Mesothelial cell of epicardium (in vitro differentiated cells): ENCODE results near the gene GLYATL2. TPM values are rescaled to one million over a fixed set of nuclear protein-coding genes. Genes with fewer than 3 reads are reported as not detected.

Experiments
- DNase-seq, 2 experiments: peaks; one replicate each; pipeline ENCODE4 v3.0.0; 2021; ENCODE audit warnings: low spot score in 2 of 2; ENCODE audit not compliant: unreplicated experiment in 2 of 2
- H3K27ac Mint-ChIP-seq: 2 replicates; pipeline ENCODE4 v1.8.0; 2021; ENCODE audit warnings: mixed read lengths
- H3K27me3 Mint-ChIP-seq: 2 replicates; pipeline ENCODE4 v1.8.0; 2021; ENCODE audit warnings: low read depth, mixed read lengths
- H3K36me3 Mint-ChIP-seq: 2 replicates; pipeline ENCODE4 v1.8.0; 2021; ENCODE audit warnings: mixed read lengths
- H3K4me1 Mint-ChIP-seq: 2 replicates; pipeline ENCODE4 v1.8.0; 2021; ENCODE audit warnings: mixed read lengths
- H3K4me3 Mint-ChIP-seq: 2 replicates; pipeline ENCODE4 v1.8.0; 2021; ENCODE audit warnings: mild to moderate bottlenecking, moderate library complexity, mixed read lengths
- H3K9me3 Mint-ChIP-seq: 2 replicates; pipeline ENCODE4 v1.8.0; 2021; ENCODE audit warnings: mixed read lengths
- total RNA-seq: library from RNA; stranded (reverse); gene quantifications from 3 replicates; pipeline ENCODE4 v1.2.1, GENCODE V29; 2021
- TF ChIP-seq, protein P1 (sequence below): fragments of 200-600 bp; sonication (generic); IDR thresholded peaks from one replicate; pipeline ENCODE4 v1.5.0; 2021; ENCODE audit warnings: antibody characterized with exemption; ENCODE audit not compliant: unreplicated experiment

The GLYATL2 gene
- total RNA-seq, 1 donor from 2014 or later = not detected

DNA sequence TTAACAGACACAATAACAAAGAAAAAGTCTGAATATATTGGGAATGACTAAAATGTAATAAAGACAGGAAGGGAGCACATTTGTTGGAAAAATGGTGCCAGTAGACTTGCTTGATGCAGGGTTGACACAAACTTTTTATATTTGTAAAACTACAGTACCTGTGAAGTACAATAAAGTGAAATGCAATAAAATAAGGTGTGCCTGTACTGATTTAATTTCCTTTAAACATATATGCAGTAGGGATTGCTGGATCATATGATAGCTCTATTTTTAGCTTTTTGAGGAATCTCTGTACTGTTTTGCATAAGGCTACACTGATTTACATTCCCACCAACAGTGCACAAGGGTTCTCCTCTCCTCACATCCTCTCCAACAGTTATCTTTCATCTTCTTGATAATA, 12.3 kb upstream of the GLYATL2 start:
- H3K36me3 Mint-ChIP-seq = no peaks in the 10 kb centered on the region
- TF ChIP-seq, protein P1, sequence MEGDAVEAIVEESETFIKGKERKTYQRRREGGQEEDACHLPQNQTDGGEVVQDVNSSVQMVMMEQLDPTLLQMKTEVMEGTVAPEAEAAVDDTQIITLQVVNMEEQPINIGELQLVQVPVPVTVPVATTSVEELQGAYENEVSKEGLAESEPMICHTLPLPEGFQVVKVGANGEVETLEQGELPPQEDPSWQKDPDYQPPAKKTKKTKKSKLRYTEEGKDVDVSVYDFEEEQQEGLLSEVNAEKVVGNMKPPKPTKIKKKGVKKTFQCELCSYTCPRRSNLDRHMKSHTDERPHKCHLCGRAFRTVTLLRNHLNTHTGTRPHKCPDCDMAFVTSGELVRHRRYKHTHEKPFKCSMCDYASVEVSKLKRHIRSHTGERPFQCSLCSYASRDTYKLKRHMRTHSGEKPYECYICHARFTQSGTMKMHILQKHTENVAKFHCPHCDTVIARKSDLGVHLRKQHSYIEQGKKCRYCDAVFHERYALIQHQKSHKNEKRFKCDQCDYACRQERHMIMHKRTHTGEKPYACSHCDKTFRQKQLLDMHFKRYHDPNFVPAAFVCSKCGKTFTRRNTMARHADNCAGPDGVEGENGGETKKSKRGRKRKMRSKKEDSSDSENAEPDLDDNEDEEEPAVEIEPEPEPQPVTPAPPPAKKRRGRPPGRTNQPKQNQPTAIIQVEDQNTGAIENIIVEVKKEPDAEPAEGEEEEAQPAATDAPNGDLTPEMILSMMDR = no peak
- no peak overlapping the region for H3K27ac Mint-ChIP-seq
- no peaks in the 10 kb centered on the region for H3K4me1 Mint-ChIP-seq
- no peaks in the 10 kb centered on the region for H3K27me3 Mint-ChIP-seq
- no peak overlapping the region for H3K4me3 Mint-ChIP-seq
- H3K9me3 Mint-ChIP-seq = peaks cover 77% of the 10 kb centered on the region
- DNase-seq = no peak

DNA sequence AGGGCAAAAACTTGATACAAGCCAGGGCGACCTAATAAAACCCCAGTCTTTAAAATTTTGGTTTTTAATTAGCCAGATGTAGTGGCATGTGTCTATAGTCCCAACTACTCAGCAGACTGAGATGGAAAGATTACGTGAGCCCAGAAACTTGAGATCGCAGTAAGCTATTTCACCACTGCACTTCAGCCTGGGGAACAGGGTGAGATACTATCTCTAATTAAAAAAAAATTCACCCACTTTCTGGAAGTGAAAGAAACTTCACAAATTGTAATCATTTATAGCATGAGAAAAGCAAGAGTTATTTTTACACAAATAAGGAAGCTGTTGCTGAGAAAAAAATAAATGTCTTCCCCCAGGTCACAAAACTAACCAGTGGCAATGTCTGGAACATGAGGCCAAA, 882 bp upstream of the GLYATL2 start:
- no peak for DNase-seq
- Mint-ChIP-seq H3K4me1 (no peaks in the 10 kb centered on the region), H3K27ac (no peak overlapping the region), H3K4me3 (no peak overlapping the region), H3K9me3 (peaks cover 58% of the 10 kb centered on the region), H3K27me3 (no peaks in the 10 kb centered on the region), H3K36me3 (no peaks in the 10 kb centered on the region)
- TF ChIP-seq, protein P1 = no peak

DNA sequence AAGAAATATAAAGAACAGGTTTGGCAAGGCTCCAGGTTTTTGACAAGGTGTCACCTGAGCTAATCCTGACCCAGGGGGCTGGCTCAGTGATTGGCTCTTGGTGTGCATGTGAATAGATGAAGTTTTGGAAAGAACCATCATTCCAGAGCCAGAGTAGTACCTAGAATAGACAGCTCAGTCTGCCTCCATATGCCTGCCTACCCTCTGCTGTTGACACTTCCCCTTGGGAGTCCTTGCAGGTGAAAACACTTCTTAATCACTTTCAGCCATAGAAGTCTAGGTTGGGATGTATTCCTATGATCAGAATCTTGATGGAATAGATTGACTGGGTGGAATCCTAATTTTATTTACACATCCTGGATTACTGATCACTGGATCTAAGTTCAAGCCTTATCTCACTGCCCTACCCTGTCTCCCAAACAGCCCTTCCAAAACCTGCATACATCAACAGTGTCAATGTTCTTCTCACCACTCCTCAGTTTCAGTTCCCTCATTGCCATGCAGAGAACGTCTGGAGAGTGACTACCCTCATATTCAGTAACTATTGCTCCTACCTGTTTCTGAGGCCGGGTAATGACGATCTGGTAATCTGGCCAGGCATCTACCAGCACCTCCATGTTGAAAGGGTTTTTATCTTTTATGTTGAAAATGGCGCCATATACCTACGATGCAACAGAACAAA, 6.7 kb downstream of the GLYATL2 start:
- Mint-ChIP-seq H3K27ac (no peak overlapping the region), H3K4me3 (no peak overlapping the region), H3K36me3 (no peaks in the 10 kb centered on the region), H3K4me1 (no peaks in the 10 kb centered on the region), H3K27me3 (no peaks in the 10 kb centered on the region), H3K9me3 (peaks cover 77% of the 10 kb centered on the region)
- TF ChIP-seq, protein P1 = no peak
- DNase-seq = no peak

DNA sequence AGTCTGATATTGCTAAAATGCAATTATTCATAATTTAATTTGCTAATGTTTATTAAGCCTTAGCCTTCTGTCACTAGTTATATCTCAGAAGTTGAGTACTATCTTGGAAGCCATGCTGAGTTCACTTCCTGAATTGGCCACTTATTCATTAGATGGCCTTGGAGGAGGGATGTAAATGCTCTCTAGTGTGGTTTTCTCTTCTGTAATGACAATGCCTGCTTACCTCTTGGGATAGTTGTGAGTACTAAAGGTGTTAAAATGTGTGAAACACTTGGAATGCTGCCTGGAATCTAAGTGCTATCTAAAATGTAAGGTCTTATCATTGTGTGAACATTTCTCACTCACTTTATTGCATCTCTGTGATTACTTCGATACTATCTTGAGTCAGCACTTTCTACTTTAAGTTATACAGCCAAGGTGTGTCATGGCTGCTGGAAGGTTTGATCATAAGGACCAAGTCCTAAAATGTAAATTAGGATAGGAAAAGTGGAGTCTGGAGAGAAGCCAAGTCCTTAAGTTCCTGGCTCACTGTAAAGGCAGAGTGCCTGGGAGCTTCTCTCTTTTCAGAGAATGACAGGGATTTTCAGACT, 12.4 kb downstream of the GLYATL2 start:
- Mint-ChIP-seq H3K36me3 (no peaks in the 10 kb centered on the region), H3K4me3 (no peak overlapping the region), H3K27ac (no peak overlapping the region), H3K4me1 (no peaks in the 10 kb centered on the region), H3K9me3 (peaks cover 68% of the 10 kb centered on the region), H3K27me3 (no peaks in the 10 kb centered on the region)
- DNase-seq = no peak
- TF ChIP-seq, protein P1 = no peak

DNA sequence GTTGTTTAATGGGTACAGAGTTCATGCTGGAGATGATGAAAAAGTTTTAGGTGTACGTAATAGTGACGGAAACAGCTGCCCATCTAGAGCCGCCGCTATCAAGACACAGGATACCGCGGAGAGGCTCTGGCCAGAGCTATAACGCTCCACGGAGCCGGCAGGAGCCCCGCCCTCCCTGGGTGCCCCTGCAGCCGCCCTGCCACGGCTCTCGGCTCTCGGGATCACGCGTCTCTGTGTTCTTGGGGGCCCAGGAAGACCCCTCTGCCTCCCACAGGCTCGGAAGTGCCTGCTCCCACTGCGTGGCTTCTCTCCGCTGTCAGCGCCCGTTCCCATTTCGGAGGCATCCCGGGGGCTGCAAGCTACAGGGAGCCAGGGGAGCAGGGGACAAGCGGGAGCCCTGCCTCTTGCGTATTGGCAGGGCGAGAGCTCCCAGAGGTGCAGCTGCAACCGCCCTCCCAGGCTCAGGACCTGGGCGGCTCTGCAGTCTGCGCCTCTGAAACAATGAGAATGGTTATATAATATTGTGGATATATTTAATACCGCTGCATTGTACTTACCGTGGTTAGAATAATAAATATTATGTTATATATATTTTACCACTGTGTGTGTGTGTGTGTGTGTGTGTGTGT, 13.7 kb downstream of the GLYATL2 start:
- Mint-ChIP-seq H3K36me3 (no peaks in the 10 kb centered on the region), H3K9me3 (peaks cover 59% of the 10 kb centered on the region), H3K27ac (no peak overlapping the region), H3K4me3 (no peak overlapping the region), H3K27me3 (no peaks in the 10 kb centered on the region), H3K4me1 (no peaks in the 10 kb centered on the region)
- TF ChIP-seq, protein P1 = no peak
- no peak for DNase-seq
